Measurements from ENCODE around the gene DCHS1.

DCHS1 gene

DNA sequence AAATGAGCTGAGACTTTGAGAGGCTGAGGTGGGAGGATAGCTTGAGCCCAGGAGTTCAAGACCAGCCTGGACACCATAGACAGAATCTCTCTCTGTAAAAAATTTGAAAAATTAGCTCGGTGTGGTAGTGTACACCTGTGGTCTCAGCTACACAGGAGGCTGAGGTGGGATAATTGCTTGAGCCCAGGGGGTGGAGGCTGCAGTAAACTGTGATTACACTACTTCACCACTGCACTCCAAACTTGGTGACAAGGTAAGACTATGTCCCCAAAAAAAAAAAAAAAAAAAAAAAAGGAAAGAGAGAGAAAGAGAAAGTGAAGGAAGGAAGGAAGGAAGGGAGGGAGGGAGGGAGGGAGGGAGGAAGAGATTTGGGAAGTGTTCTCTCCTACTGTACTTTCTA lies 77.5 kb downstream of the DCHS1 start:
- TF ChIP-seq, protein P1, sequence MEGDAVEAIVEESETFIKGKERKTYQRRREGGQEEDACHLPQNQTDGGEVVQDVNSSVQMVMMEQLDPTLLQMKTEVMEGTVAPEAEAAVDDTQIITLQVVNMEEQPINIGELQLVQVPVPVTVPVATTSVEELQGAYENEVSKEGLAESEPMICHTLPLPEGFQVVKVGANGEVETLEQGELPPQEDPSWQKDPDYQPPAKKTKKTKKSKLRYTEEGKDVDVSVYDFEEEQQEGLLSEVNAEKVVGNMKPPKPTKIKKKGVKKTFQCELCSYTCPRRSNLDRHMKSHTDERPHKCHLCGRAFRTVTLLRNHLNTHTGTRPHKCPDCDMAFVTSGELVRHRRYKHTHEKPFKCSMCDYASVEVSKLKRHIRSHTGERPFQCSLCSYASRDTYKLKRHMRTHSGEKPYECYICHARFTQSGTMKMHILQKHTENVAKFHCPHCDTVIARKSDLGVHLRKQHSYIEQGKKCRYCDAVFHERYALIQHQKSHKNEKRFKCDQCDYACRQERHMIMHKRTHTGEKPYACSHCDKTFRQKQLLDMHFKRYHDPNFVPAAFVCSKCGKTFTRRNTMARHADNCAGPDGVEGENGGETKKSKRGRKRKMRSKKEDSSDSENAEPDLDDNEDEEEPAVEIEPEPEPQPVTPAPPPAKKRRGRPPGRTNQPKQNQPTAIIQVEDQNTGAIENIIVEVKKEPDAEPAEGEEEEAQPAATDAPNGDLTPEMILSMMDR (IDR thresholded peaks at IDR 0.05; ENCODE audit: control insufficient read depth, extremely low read depth, insufficient read depth) = no peak
- no peak for DNase-seq (ENCODE audit: low read depth)
- no peak overlapping the region for H3K4me3 ChIP-seq (ENCODE audit: low read depth, low read length)

DNA sequence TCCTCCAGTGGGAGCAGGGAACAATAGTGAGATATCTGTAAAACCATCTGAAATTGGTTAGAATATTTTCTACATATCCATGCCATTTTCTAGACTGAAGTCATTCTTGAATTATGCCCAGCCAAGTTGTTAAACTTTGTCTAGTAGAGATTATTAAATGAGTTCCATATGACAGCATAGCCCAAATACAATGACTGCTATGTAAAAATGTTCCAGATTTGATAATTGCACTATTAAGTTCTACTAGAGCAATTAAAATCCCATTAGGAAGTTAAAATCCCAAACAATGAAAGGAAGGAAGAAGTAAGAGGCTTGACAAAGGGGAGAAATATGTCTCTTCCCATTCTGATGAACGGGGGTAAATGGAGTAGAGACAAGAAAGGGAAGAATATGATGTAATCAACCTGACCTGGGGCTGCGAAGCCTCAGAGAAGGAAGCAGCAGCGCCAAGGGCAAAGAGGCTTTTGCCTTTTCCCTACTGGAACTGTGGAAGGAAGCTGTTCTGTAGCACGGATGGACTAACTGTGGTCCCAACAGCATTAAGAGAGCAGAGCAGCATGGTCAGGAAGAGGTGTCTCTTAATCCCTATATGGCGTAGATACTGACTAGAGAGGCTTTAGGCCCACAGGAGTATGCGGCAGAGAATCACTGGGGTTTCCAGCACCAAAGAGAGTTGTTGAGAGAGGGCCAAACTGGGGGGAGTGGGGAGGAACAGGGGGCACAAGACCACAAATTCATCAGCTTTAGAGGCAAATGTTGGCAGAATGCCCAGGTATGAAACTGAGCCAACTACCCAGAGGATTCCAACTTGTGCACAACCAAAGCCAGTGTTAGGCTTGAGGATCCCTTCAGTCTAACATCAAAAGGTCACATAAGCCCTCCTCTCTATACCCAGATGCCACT lies 78.9 kb downstream of the DCHS1 start:
- no peak for DNase-seq (ENCODE audit: low read depth)
- H3K4me3 ChIP-seq (ENCODE audit: low read depth, low read length) = no peak overlapping the region
- TF ChIP-seq, protein P1 (IDR thresholded peaks at IDR 0.05; ENCODE audit: control insufficient read depth, extremely low read depth, insufficient read depth) = no peak

DNA sequence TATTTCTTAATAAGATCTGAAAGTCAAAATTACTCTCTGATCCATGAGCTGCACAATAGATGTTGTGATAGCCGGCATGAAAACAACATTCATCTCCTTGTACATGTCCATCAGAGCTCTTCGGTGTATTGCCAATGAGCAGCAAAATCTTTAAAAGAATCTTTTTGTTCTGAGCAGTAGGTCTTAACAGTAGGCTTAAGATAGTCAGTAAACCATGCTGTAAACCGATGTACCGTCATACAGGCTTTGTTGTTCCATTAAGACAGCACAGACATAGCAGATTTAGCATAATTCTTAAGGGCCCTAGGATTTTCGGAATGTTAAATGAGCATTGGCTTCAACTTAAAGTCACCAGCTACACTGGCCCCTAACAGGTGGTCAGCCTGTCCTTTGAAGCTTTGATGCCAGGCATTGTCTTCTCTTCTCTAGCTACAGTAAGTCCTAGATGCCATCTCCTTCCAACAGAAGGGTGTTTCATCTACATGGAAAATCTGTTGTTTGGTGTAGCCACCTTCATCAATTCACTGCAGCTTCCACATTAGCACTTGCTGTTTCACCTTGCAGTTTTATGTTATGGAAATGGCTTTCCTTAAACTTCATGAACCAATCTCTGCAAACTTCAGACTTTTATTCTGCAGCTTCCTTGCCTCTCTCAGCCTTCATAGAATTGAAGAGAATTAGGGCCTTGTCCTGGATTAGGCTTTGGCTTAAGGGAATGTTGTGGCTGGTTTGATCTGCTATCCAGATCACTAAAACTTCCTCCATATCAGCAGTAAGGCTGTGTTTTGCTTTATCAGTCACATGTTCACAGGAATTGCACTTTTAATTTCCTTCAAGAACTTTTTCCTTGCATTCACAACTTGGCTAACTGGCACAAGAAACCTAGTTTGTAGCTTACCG lies 80.5 kb downstream of the DCHS1 start:
- no peak overlapping the region for H3K4me3 ChIP-seq (ENCODE audit: low read depth, low read length)
- no peak for DNase-seq (ENCODE audit: low read depth)

DNA sequence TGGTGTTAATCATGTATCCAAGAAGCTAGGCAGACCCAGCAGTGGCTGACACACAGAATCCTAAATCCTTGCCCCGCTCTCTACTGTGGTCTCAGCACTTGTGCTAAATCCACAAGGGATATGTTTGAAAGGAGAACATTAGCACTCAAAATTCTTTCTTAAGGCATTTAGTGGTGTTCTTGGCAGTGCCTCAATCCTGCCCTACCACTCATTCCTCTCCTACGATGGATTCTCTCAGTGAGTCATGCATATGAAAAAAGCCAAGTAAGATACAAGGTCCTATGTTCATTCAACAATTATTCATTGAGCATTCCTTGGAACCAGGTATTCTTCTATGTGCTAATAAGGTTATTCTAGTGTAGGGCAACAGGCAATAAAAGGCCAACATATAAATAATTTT lies 83.4 kb downstream of the DCHS1 start:
- DNase-seq (ENCODE audit: low read depth) = no peak
- H3K4me3 ChIP-seq (ENCODE audit: low read depth, low read length) = no peak overlapping the region
- TF ChIP-seq, protein P1 (IDR thresholded peaks at IDR 0.05; ENCODE audit: control insufficient read depth, extremely low read depth, insufficient read depth) = no peak

More for the DNA sequence above, 80.5 kb downstream of the DCHS1 start:
- TF ChIP-seq, protein P1 (IDR thresholded peaks at IDR 0.05; ENCODE audit: control insufficient read depth, extremely low read depth, insufficient read depth) = no peak

DNA sequence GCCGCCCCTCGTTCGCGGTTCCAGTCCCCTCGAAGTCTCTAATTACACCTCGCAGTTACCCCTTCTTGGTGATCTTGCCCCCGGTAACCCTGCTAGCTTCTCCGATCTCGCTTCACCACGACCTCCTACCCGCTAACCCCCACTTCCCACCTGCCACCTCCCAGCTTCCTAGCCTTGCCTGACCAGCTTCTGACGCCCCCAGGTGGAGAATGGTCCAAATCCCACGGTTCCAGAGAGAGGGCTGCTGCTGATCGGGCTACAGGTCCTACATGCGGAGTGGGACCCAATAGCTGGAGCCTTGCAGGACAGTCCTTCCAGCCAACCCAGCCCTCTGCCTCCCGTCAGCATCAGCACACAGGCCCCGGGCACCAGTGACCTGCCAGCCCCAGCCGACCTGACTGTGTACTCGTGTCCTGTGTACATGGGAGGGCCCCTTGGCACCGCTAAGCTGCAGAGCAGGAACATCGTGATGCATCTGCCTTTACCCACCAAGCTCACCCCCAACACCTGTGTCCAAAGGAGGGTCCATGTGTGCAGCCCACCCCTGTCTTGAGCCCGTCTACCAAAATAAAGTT lies 84.1 kb downstream of the DCHS1 start:
- DNase-seq (ENCODE audit: low read depth) = no peak
- H3K4me3 ChIP-seq (ENCODE audit: low read depth, low read length) = no peak overlapping the region
- TF ChIP-seq, protein P1 (IDR thresholded peaks at IDR 0.05; ENCODE audit: control insufficient read depth, extremely low read depth, insufficient read depth) = no peak
